Measurements from ENCODE around the gene PARD3. TPM values are rescaled to one million over a fixed set of nuclear protein-coding genes. Genes with fewer than 3 reads are reported as not detected.

Gene PARD3
- total RNA-seq, 1 donor: 42.1 TPM

- no peak for DNase-seq (ENCODE audit: low read depth)
- no peak for TF ChIP-seq CTCF (IDR thresholded peaks at IDR 0.05; ENCODE audit: insufficient read depth, low read length)
- no peak overlapping the region for H3K4me3 ChIP-seq (ENCODE audit: low read depth, low read length)
Measured at GRCh38 chr10:34726862-34727261, 88.2 kb downstream of the PARD3 start.

GRCh38 chr10:34723750-34724149 lies 91.3 kb downstream of the PARD3 start:
- DNase-seq (ENCODE audit: low read depth): peak; percentile 88
- TF ChIP-seq CTCF (IDR thresholded peaks at IDR 0.05; ENCODE audit: insufficient read depth, low read length): peak; percentile 72
- peak overlapping the region; percentile 53 for H3K4me3 ChIP-seq (ENCODE audit: low read depth, low read length)

- TF ChIP-seq CTCF (IDR thresholded peaks at IDR 0.05; ENCODE audit: insufficient read depth, low read length): no peak
- DNase-seq (ENCODE audit: low read depth): no peak
- H3K4me3 ChIP-seq (ENCODE audit: low read depth, low read length): no peak overlapping the region
Measured at GRCh38 chr10:34722404-34722803, 92.7 kb downstream of the PARD3 start.

- H3K4me3 ChIP-seq (ENCODE audit: low read depth, low read length): no peak overlapping the region
- TF ChIP-seq CTCF (IDR thresholded peaks at IDR 0.05; ENCODE audit: insufficient read depth, low read length): no peak
- peak; percentile 54 for DNase-seq (ENCODE audit: low read depth)
Measured at GRCh38 chr10:34721208-34721840, 93.8 kb downstream of the PARD3 start.

GRCh38 chr10:34719746-34720145 lies 95.3 kb downstream of the PARD3 start:
- DNase-seq (ENCODE audit: low read depth): no peak
- no peak overlapping the region for H3K4me3 ChIP-seq (ENCODE audit: low read depth, low read length)
- TF ChIP-seq CTCF (IDR thresholded peaks at IDR 0.05; ENCODE audit: insufficient read depth, low read length): no peak

GRCh38 chr10:34719328-34719727 lies 95.8 kb downstream of the PARD3 start:
- H3K4me3 ChIP-seq (ENCODE audit: low read depth, low read length): no peak overlapping the region
- no peak for TF ChIP-seq CTCF (IDR thresholded peaks at IDR 0.05; ENCODE audit: insufficient read depth, low read length)
- no peak for DNase-seq (ENCODE audit: low read depth)

GRCh38 chr10:34717429-34717828 lies 97.7 kb downstream of the PARD3 start:
- TF ChIP-seq CTCF (IDR thresholded peaks at IDR 0.05; ENCODE audit: insufficient read depth, low read length): no peak
- DNase-seq (ENCODE audit: low read depth): no peak
- no peak overlapping the region for H3K4me3 ChIP-seq (ENCODE audit: low read depth, low read length)
